HepG2 (cell line): ENCODE measurements around the gene VIPR1. TPM values are rescaled to one million over a fixed set of nuclear protein-coding genes. Genes with fewer than 3 reads are reported as not detected.

Experiments
- ATAC-seq: fragments of 200-7000 bp; cut with Tn5 transposase; 3 replicates; pipeline ENCODE4 v1.9.1; 2020; ENCODE audit warnings: mild to moderate bottlenecking, moderate library complexity
- BruUV-seq: library from RNA; stranded (reverse); fragments of 400-500 nt; replicated peaks from 2 replicates; lab custom pipeline; 2021; lab: Mats Ljungman, UMichigan
- CTCF ChIA-PET: fragments of 300-600 bp; formaldehyde crosslinking; extraction: SDS; loops from one replicate; lab custom pipeline; 2021; ENCODE audit warnings: low total read pairs, inconsistent platforms, low intra/inter-chr PET ratio; lab: Yijun Ruan, JAX
- POLR2A ChIA-PET: fragments of 350-600 bp; sonication (Branson Sonifier 250); formaldehyde crosslinking; loops from one replicate; lab custom pipeline; 2020; ENCODE audit warnings: antibody characterized with exemption, inconsistent platforms; lab: Yijun Ruan, JAX
- DNase-seq: peaks from one replicate; pipeline ENCODE4 v3.0.0-alpha.2; 2015; ENCODE audit warnings: low spot score
- FAIRE-seq: peaks from 3 replicates; lab custom pipeline; 2011; peaks lifted over from hg19 to GRCh38; lab: Jason Lieb, UNC
- H2AFZ ChIP-seq: one replicate; pipeline ENCODE4 v1.6.1; 2011; ENCODE audit warnings: low read length, inconsistent platforms
- H3K27ac ChIP-seq: fragments of 300-600 bp; 3 replicates; pipeline ENCODE4 v1.8.0; 2011; ENCODE audit warnings: mixed run types, mild to moderate bottlenecking, mixed read lengths, low read length, inconsistent platforms; ENCODE audit not compliant: insufficient read depth; ENCODE audit errors: extremely low read length
- H3K27me3 ChIP-seq, 2 experiments: fragments of 200-600 bp in 1 of 2; 2 replicates in 1 of 2; 3 replicates in 1 of 2; pipeline versions ENCODE4 v1.6.0 to v1.8.0; 2011; ENCODE audit warnings: low read length in 2 of 2, mild to moderate bottlenecking in 2 of 2, moderate library complexity in 2 of 2, inconsistent platforms in 1 of 2; ENCODE audit not compliant: insufficient read depth in 2 of 2, control insufficient read depth in 1 of 2
- H3K36me3 ChIP-seq, 2 experiments: fragments of 200-600 bp in 1 of 2; replicated peaks in 1 of 2; 2 replicates in 1 of 2; 3 replicates in 1 of 2; pipeline versions ENCODE4 v1.5.1 to v1.8.0; 2011; ENCODE audit warnings: low read length in 2 of 2, inconsistent platforms in 1 of 2; ENCODE audit not compliant: insufficient read depth in 2 of 2, control insufficient read depth in 1 of 2
- H3K4me1 ChIP-seq: 2 replicates; pipeline ENCODE4 v1.5.1; 2012; ENCODE audit warnings: low read length, inconsistent platforms; ENCODE audit not compliant: insufficient read depth
- H3K4me2 ChIP-seq: 2 replicates; pipeline ENCODE4 v1.6.0; 2011; ENCODE audit warnings: low read depth, low read length, inconsistent platforms
- H3K4me3 ChIP-seq, 3 experiments: fragments of 200-600 bp in 1 of 3; sonication (generic), shearing (Covaris generic) in 1 of 3; replicated peaks in 1 of 3; 2 replicates each; pipeline ENCODE4 v1.5.1; 2011 to 2016; ENCODE audit warnings: low read length in 3 of 3, inconsistent platforms in 2 of 3, low read depth in 2 of 3, mild to moderate bottlenecking in 2 of 3, control low read depth in 1 of 3, mixed read lengths in 1 of 3; ENCODE audit not compliant: insufficient read depth in 1 of 3
- H3K79me2 ChIP-seq: one replicate; pipeline ENCODE4 v1.6.1; 2011; ENCODE audit warnings: low read length, inconsistent platforms; ENCODE audit not compliant: insufficient read depth
- H3K9ac ChIP-seq: 2 replicates; pipeline ENCODE4 v1.6.0; 2011; ENCODE audit warnings: mild to moderate bottlenecking, low read depth, low read length, inconsistent platforms; ENCODE audit not compliant: insufficient read depth
- H3K9me3 ChIP-seq: 2 replicates; pipeline ENCODE4 v1.5.1; 2012; ENCODE audit warnings: mild to moderate bottlenecking, low read length
- H4K20me1 ChIP-seq: 2 replicates; pipeline ENCODE4 v1.6.0; 2011; ENCODE audit warnings: inconsistent platforms, mild to moderate bottlenecking, low read length, moderate library complexity; ENCODE audit not compliant: insufficient read depth
- HMG20A ChIP-seq: IDR thresholded peaks from 2 replicates; pipeline ENCODE4 v1.6.1; 2016; ENCODE audit warnings: borderline replicate concordance
- HMGA1 ChIP-seq: sonication (generic); formaldehyde crosslinking; conservative IDR thresholded peaks from 2 replicates; pipeline ENCODE4 v1.4.0; 2020; ENCODE audit warnings: missing genetic modification reagents
- PITX1 ChIP-seq: sonication (generic); formaldehyde crosslinking; IDR thresholded peaks from 2 replicates; pipeline ENCODE4 v1.5.1; 2020; ENCODE audit warnings: mild to moderate bottlenecking, missing genetic modification reagents
- RARA ChIP-seq: IDR thresholded peaks from 2 replicates; pipeline ENCODE4 v1.6.1; 2016; ENCODE audit warnings: missing genetic modification reagents, missing compliant biosample characterization
- RBAK ChIP-seq: sonication (generic); formaldehyde crosslinking; IDR thresholded peaks from 2 replicates; pipeline ENCODE4 v1.5.1; 2020; ENCODE audit warnings: mild to moderate bottlenecking, missing genetic modification reagents
- SIN3A ChIP-seq: IDR thresholded peaks from 2 replicates; pipeline ENCODE4 v1.6.1; 2011; ENCODE audit warnings: low read depth, mild to moderate bottlenecking, control low read depth, low read length, borderline replicate concordance
- SP4 ChIP-seq: sonication (generic); formaldehyde crosslinking; IDR thresholded peaks from 2 replicates; pipeline ENCODE4 v1.8.1; 2023; ENCODE audit warnings: mild to moderate bottlenecking, missing genetic modification reagents
- TRAFD1 ChIP-seq: sonication (generic); formaldehyde crosslinking; IDR thresholded peaks from 2 replicates; pipeline ENCODE4 v1.5.1; 2020; ENCODE audit warnings: missing genetic modification reagents, mild to moderate bottlenecking, borderline replicate concordance
- ZC3H13 ChIP-seq: sonication (generic); formaldehyde crosslinking; IDR thresholded peaks from 2 replicates; pipeline ENCODE4 v1.8.1; 2023; ENCODE audit warnings: mild to moderate bottlenecking, missing genetic modification reagents, moderate library complexity
- ZNF546 ChIP-seq: sonication (generic); formaldehyde crosslinking; conservative IDR thresholded peaks from 2 replicates; pipeline ENCODE4 v1.8.1; 2023; ENCODE audit warnings: mild to moderate bottlenecking, missing genetic modification reagents
- ZNF567 ChIP-seq: sonication (generic); formaldehyde crosslinking; IDR thresholded peaks from 2 replicates; pipeline ENCODE4 v1.8.1; 2023; ENCODE audit warnings: mild to moderate bottlenecking, missing genetic modification reagents, borderline replicate concordance
- ZNF687 ChIP-seq: sonication (generic); formaldehyde crosslinking; IDR thresholded peaks from 2 replicates; pipeline ENCODE4 v1.5.1; 2020; ENCODE audit warnings: mild to moderate bottlenecking, missing genetic modification reagents, moderate library complexity
- ZNF772 ChIP-seq: sonication (generic); formaldehyde crosslinking; IDR thresholded peaks from 2 replicates; pipeline ENCODE4 v1.5.0; 2020; ENCODE audit warnings: mild to moderate bottlenecking, missing genetic modification reagents
- ZNF83 ChIP-seq: sonication (generic); formaldehyde crosslinking; IDR thresholded peaks from 2 replicates; pipeline ENCODE4 v1.4.0; 2020; ENCODE audit warnings: missing genetic modification reagents, mild to moderate bottlenecking, borderline replicate concordance
- WGBS: methylation state at CpG from one replicate; pipeline ENCODE4 v1.1.6; 2017; ENCODE audit warnings: low lambda C conversion rate; 5-methylcytosine and 5-hydroxymethylcytosine counted together
- in situ Hi-C: cut with HindIII; loops from 2 replicates; pipeline ENCODE4 v1.10.0; 2017; ENCODE audit warnings: low pct_unique_long_range_greater_than_20kb; ENCODE audit not compliant: extremely low pct_ligation_motif_present
- intact Hi-C: fragments of 100-400 bp; cut with micrococcal nuclease; formaldehyde crosslinking; loops from one replicate; pipeline ENCODE4 v1.10.0; 2022; ENCODE audit not compliant: unreplicated experiment
- polyA plus RNA-seq, 8 experiments: library from polyadenylated mRNA; depleted of rRNA in 3 of 8; stranded (reverse) in 7 of 8; unstranded in 1 of 8; fragments of >200 nt; fragmentation: Illumina TruSeq in 4 of 8; extraction: Trizol in 4 of 8; gene quantifications; 2 replicates each; pipeline versions ENCODE4 v1.2.1 to v1.2.3, GENCODE V29; 2011 to 2016; ENCODE audit warnings: low read depth in 4 of 8, missing spikeins in 1 of 8, mixed read lengths in 1 of 8; ENCODE audit not compliant: insufficient read depth in 1 of 8
- total RNA-seq, 5 experiments: library from RNA; depleted of rRNA; stranded (reverse); fragments of >200 nt; fragmentation: Illumina TruSeq; extraction: Trizol; gene quantifications; 2 replicates each; pipeline ENCODE4 v1.2.3, GENCODE V29; 2016; ENCODE audit warnings: low read depth in 1 of 5
- TF ChIP-seq, protein P1 (sequence below): sonication (generic); formaldehyde crosslinking; conservative IDR thresholded peaks from 2 replicates; pipeline ENCODE4 v1.4.0; 2020; ENCODE audit warnings: missing genetic modification reagents
- TF ChIP-seq, protein P2 (sequence below): sonication (generic); formaldehyde crosslinking; IDR thresholded peaks from 2 replicates; pipeline ENCODE4 v1.8.1; 2023; ENCODE audit warnings: mild to moderate bottlenecking, inconsistent platforms, moderate library complexity, missing genetic modification reagents, borderline replicate concordance
- TF ChIP-seq, protein P3 (sequence below): sonication (generic); formaldehyde crosslinking; IDR thresholded peaks from 2 replicates; pipeline ENCODE4 v1.5.0; 2020; ENCODE audit warnings: missing genetic modification reagents

VIPR1 gene
- total and polyA plus RNA-seq, 2 of the 13 experiments (the other 11 are each of a cell fraction or from before 2014, with no cell fraction given): 0.04 to 0.11 TPM

- FAIRE-seq (no peak), ATAC-seq (no peak; the same call in 2 of the 3 replicates), DNase-seq (no peak)
- Histone ChIP-seq H3K36me3 (no peaks in the 10 kb centered on the region), H3K79me2 (no peaks in the 10 kb centered on the region), H3K27me3 (no peaks in the 10 kb centered on the region; a peak in 2 of 5 replicates), H2AFZ (no peak overlapping the region), H4K20me1 (no peaks in the 10 kb centered on the region), H3K4me3 (no peak overlapping the region), H3K27ac (no peak overlapping the region), H3K4me1 (peaks cover 14% of the 10 kb centered on the region; the same call in 1 of the 2 replicates), H3K9me3 (no peaks in the 10 kb centered on the region), H3K9ac (no peak overlapping the region), H3K4me2 (no peak overlapping the region)
- in situ Hi-C loops: no loop called here
- POLR2A ChIA-PET: no interaction called here
- intact Hi-C loops: no loop called here
- WGBS: 10% methylated on average over 2 of the region's 2 CpGs
- CTCF ChIA-PET: no interaction called here
- no TSS peak for BruUV-seq
- TF ChIP-seq TRAFD1 (CRISPR knock-in tag) (no peak), ZNF83 (CRISPR knock-in tag) (no peak), ZC3H13 (CRISPR knock-in tag) (no peak), RARA (CRISPR knock-in tag) (no peak), HMG20A (CRISPR knock-in tag) (no peak), SIN3A (no peak), ZNF687 (CRISPR knock-in tag) (no peak), HMGA1 (CRISPR knock-in tag) (no peak), RBAK (CRISPR knock-in tag) (no peak), SP4 (CRISPR knock-in tag) (no peak), ZNF567 (CRISPR knock-in tag) (no peak), ZNF772 (CRISPR knock-in tag) (no peak), PITX1 (CRISPR knock-in tag) (no peak), ZNF546 (CRISPR knock-in tag) (no peak)
- TF ChIP-seq, protein P1, sequence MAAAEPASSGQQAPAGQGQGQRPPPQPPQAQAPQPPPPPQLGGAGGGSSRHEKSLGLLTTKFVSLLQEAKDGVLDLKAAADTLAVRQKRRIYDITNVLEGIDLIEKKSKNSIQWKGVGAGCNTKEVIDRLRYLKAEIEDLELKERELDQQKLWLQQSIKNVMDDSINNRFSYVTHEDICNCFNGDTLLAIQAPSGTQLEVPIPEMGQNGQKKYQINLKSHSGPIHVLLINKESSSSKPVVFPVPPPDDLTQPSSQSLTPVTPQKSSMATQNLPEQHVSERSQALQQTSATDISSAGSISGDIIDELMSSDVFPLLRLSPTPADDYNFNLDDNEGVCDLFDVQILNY (CRISPR knock-in tag): no peak
- TF ChIP-seq, protein P2, sequence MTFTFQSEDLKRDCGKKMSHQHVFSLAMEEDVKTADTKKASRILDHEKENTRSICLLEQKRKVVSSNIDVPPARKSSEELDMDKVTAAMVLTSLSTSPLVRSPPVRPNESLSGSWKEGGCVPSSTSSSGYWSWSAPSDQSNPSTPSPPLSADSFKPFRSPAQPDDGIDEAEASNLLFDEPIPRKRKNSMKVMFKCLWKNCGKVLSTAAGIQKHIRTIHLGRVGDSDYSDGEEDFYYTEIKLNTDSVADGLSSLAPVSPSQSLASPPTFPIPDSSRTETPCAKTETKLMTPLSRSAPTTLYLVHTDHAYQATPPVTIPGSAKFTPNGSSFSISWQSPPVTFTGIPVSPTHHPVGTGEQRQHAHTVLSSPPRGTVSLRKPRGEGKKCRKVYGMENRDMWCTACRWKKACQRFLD (CRISPR knock-in tag): no peak
- TF ChIP-seq, protein P3, sequence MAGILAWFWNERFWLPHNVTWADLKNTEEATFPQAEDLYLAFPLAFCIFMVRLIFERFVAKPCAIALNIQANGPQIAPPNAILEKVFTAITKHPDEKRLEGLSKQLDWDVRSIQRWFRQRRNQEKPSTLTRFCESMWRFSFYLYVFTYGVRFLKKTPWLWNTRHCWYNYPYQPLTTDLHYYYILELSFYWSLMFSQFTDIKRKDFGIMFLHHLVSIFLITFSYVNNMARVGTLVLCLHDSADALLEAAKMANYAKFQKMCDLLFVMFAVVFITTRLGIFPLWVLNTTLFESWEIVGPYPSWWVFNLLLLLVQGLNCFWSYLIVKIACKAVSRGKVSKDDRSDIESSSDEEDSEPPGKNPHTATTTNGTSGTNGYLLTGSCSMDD: no peak
Measured at GRCh38 chr3:42515976-42516375, 13.5 kb downstream of the VIPR1 start.
